Measurements from ENCODE around the gene WDR86. TPM values are rescaled to one million over a fixed set of nuclear protein-coding genes. Genes with fewer than 3 reads are reported as not detected.

WDR86 gene
- total RNA-seq, 4 donors from 2014 or later = 1.4 to 2.4 (median 2.0) TPM; not detected in 1

- WGBS, 2 donors = 77 to 80% methylated on average over 7 of the region's 7 CpGs
- no peak for TF ChIP-seq CTCF (IDR thresholded peaks at IDR 0.05)
- TF ChIP-seq POLR2A (IDR thresholded peaks at IDR 0.05) = no peak
- no peak for DNase-seq (ENCODE audit: low spot score in 2 of 2)
Observed at GRCh38 chr7:151399305-151399601, 10.6 kb downstream of the WDR86 start.

GRCh38 chr7:151398446-151399304, 11.2 kb downstream of the WDR86 start:
- no peak for DNase-seq (ENCODE audit: low spot score in 2 of 2)
- TF ChIP-seq POLR2A (IDR thresholded peaks at IDR 0.05) = no peak
- intact Hi-C loops (cut with DNase I; ENCODE audit: low total_unique reads) = no loop called here
- 90 to 91% methylated on average over 19 of the region's 19 CpGs for WGBS, 2 donors
- no peak overlapping the region for H3K4me3 ChIP-seq (ENCODE audit: low read depth, poor library complexity, severe bottlenecking)

More at GRCh38 chr7:151399305-151399601, 10.6 kb downstream of the WDR86 start:
- H3K4me3 ChIP-seq (ENCODE audit: low read depth, poor library complexity, severe bottlenecking) = no peak overlapping the region
- intact Hi-C loops (cut with DNase I; ENCODE audit: low total_unique reads) = no loop called here

GRCh38 chr7:151397026-151397425, 12.8 kb downstream of the WDR86 start:
- no peak for DNase-seq (ENCODE audit: low spot score in 2 of 2)
- TF ChIP-seq POLR2A (IDR thresholded peaks at IDR 0.05) (no peak), CTCF (IDR thresholded peaks at IDR 0.05) (no peak)
- intact Hi-C loops (cut with DNase I; ENCODE audit: low total_unique reads) = no loop called here
- H3K4me3 ChIP-seq (ENCODE audit: low read depth, poor library complexity, severe bottlenecking) = no peak overlapping the region
- WGBS, 2 donors = 90 to 91% methylated on average over 13 of the region's 13 CpGs

- DNase-seq (ENCODE audit: low spot score in 2 of 2) = no peak
- intact Hi-C loops (cut with DNase I; ENCODE audit: low total_unique reads) = no loop called here
- H3K4me3 ChIP-seq (ENCODE audit: low read depth, poor library complexity, severe bottlenecking) = no peak overlapping the region
- TF ChIP-seq POLR2A (IDR thresholded peaks at IDR 0.05) = no peak
- TF ChIP-seq CTCF (IDR thresholded peaks at IDR 0.05) = no peak
- 90 to 92% methylated on average over 10 of the region's 10 CpGs for WGBS, 2 donors
Observed at GRCh38 chr7:151396328-151396970, 13.4 kb downstream of the WDR86 start.

GRCh38 chr7:151395036-151395367, 14.8 kb downstream of the WDR86 start:
- H3K4me3 ChIP-seq (ENCODE audit: low read depth, poor library complexity, severe bottlenecking) = no peak overlapping the region
- TF ChIP-seq POLR2A (IDR thresholded peaks at IDR 0.05) = no peak
- TF ChIP-seq CTCF (IDR thresholded peaks at IDR 0.05) = no peak
- 63 to 75% methylated on average over 13 of the region's 13 CpGs for WGBS, 2 donors
- DNase-seq (ENCODE audit: low spot score in 2 of 2) = no peak
- intact Hi-C loops (cut with DNase I; ENCODE audit: low total_unique reads) = no loop called here

GRCh38 chr7:151394076-151395035, 15.5 kb downstream of the WDR86 start:
- no peak overlapping the region for H3K4me3 ChIP-seq (ENCODE audit: low read depth, poor library complexity, severe bottlenecking)
- TF ChIP-seq POLR2A (IDR thresholded peaks at IDR 0.05) = no peak
- WGBS, 2 donors = 82 to 86% methylated on average over 26 to 35 of the region's 35 CpGs
- DNase-seq (ENCODE audit: low spot score in 2 of 2) = no peak
- intact Hi-C loops (cut with DNase I; ENCODE audit: low total_unique reads) = no loop called here
